Type B pancreatic cell (in vitro differentiated cells): ENCODE measurements around the gene KRT33B. TPM values are rescaled to one million over a fixed set of nuclear protein-coding genes. Genes with fewer than 3 reads are reported as not detected.
A peak's percentile ranks its signal among the peaks of the same experiment; 100 is the strongest.

ENCODE experiments used
- DNase-seq: peaks from one replicate; pipeline ENCODE4 v3.0.0; 2021; ENCODE audit warnings: mixed read lengths; ENCODE audit not compliant: unreplicated experiment; ENCODE audit errors: extremely low spot score
- H3K27ac Mint-ChIP-seq: 2 replicates; pipeline ENCODE4 v1.8.0; 2021; ENCODE audit warnings: mild to moderate bottlenecking, mixed read lengths
- H3K27me3 Mint-ChIP-seq: 2 replicates; pipeline ENCODE4 v1.8.0; 2021; ENCODE audit warnings: mixed read lengths
- H3K36me3 Mint-ChIP-seq: 2 replicates; pipeline ENCODE4 v1.8.0; 2021; ENCODE audit warnings: mixed read lengths
- H3K4me1 Mint-ChIP-seq: one replicate; pipeline ENCODE4 v1.8.0; 2021; ENCODE audit warnings: mixed read lengths; ENCODE audit not compliant: unreplicated experiment
- H3K4me3 Mint-ChIP-seq: 2 replicates; pipeline ENCODE4 v1.8.0; 2021; ENCODE audit warnings: mild to moderate bottlenecking, mixed read lengths
- H3K9me3 Mint-ChIP-seq: 2 replicates; pipeline ENCODE4 v1.8.0; 2021; ENCODE audit warnings: mixed read lengths
- total RNA-seq: library from RNA; stranded (reverse); gene quantifications from 2 replicates; pipeline ENCODE4 v1.2.1, GENCODE V29; 2021; ENCODE audit warnings: low replicate concordance
- TF ChIP-seq, protein P1 (sequence below): fragments of 200-600 bp; sonication (generic); conservative IDR thresholded peaks from 2 replicates; pipeline ENCODE4 v1.5.0; 2021; ENCODE audit warnings: antibody characterized with exemption, mild to moderate bottlenecking

Gene KRT33B
- total RNA-seq, 1 donor from 2014 or later = not detected

- no peak for DNase-seq
- H3K4me1 Mint-ChIP-seq = peaks cover 6% of the 10 kb centered on the region
- H3K4me3 Mint-ChIP-seq = no peak overlapping the region
- TF ChIP-seq, protein P1, sequence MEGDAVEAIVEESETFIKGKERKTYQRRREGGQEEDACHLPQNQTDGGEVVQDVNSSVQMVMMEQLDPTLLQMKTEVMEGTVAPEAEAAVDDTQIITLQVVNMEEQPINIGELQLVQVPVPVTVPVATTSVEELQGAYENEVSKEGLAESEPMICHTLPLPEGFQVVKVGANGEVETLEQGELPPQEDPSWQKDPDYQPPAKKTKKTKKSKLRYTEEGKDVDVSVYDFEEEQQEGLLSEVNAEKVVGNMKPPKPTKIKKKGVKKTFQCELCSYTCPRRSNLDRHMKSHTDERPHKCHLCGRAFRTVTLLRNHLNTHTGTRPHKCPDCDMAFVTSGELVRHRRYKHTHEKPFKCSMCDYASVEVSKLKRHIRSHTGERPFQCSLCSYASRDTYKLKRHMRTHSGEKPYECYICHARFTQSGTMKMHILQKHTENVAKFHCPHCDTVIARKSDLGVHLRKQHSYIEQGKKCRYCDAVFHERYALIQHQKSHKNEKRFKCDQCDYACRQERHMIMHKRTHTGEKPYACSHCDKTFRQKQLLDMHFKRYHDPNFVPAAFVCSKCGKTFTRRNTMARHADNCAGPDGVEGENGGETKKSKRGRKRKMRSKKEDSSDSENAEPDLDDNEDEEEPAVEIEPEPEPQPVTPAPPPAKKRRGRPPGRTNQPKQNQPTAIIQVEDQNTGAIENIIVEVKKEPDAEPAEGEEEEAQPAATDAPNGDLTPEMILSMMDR = no peak
- no peaks in the 10 kb centered on the region for H3K36me3 Mint-ChIP-seq
- H3K27ac Mint-ChIP-seq = no peak overlapping the region
- peaks cover 2% of the 10 kb centered on the region for H3K9me3 Mint-ChIP-seq
- no peaks in the 10 kb centered on the region for H3K27me3 Mint-ChIP-seq
These were observed 44.0 kb downstream of the KRT33B start for GRCh38 chr17:41325611-41326010.

- peaks cover 6% of the 10 kb centered on the region for H3K4me1 Mint-ChIP-seq
- no peak for DNase-seq
- no peak overlapping the region for H3K4me3 Mint-ChIP-seq
- H3K27me3 Mint-ChIP-seq = no peaks in the 10 kb centered on the region
- TF ChIP-seq, protein P1 = no peak
- H3K27ac Mint-ChIP-seq = no peak overlapping the region
- H3K36me3 Mint-ChIP-seq = no peaks in the 10 kb centered on the region
- peaks cover 4% of the 10 kb centered on the region for H3K9me3 Mint-ChIP-seq
These were observed 44.5 kb downstream of the KRT33B start for GRCh38 chr17:41325126-41325525.

DNA sequence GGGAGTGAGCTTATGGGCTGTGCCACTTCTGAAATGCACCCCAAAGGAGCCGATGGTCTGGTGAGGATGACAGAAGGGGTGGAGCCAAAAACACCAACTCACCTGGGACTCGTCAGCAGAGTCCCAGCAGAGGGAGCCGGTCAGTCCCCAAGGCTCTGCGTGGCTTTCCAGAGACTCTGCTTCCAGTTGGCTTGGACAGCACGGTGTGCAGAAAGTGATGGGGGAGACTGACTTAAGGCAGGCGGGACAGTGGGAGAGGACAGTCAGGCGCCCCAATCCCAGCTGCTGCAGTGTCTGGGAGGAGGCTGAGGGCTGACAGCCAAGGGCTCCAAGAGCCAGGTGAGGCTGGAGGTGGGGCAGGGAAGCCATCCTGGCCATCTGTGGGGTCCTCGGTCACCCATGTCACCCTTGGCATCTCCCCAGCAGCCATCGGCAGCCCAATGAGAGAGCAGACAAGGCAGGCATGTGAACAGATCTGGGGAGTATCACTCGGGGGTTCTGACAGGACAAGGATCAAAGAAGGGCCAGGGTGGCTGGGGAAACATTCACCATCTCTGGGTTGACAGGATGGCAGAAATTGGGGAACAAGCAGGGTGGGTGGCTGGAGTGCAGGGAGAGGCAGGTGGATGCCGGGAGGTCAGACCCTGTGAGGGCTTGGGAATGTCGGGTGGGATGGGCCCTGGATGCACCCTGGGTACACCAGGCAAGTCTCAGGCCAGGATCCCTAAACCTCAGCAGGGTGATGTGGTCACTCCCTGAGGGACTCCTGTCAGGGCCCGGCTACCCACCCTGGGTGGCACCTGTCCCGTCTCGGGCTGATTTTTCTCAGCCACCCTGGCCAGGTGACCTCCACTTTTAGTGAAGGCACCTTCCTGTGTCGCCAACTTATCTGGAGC lies 45.2 kb downstream of the KRT33B start:
- Mint-ChIP-seq H3K27ac (peak overlapping the region; percentile 61), H3K4me1 (peaks cover 6% of the 10 kb centered on the region), H3K9me3 (peaks cover 10% of the 10 kb centered on the region), H3K27me3 (no peaks in the 10 kb centered on the region), H3K36me3 (no peaks in the 10 kb centered on the region), H3K4me3 (no peak overlapping the region)
- DNase-seq = no peak
- TF ChIP-seq, protein P1 = peak; percentile 28

- TF ChIP-seq, protein P1 = no peak
- Mint-ChIP-seq H3K9me3 (peaks cover 15% of the 10 kb centered on the region), H3K27me3 (no peaks in the 10 kb centered on the region), H3K4me1 (peaks cover 6% of the 10 kb centered on the region), H3K27ac (peak overlapping the region; percentile 13), H3K4me3 (no peak overlapping the region), H3K36me3 (no peaks in the 10 kb centered on the region)
- no peak for DNase-seq
These were observed 46.4 kb downstream of the KRT33B start for GRCh38 chr17:41322903-41323895.

- TF ChIP-seq, protein P1 = peak; percentile 85
- H3K4me1 Mint-ChIP-seq = peaks cover 6% of the 10 kb centered on the region
- no peak for DNase-seq
These were observed 47.3 kb downstream of the KRT33B start for GRCh38 chr17:41322094-41322902.

More at GRCh38 chr17:41322094-41322902, 47.3 kb downstream of the KRT33B start:
- Mint-ChIP-seq H3K4me3 (no peak overlapping the region), H3K36me3 (no peaks in the 10 kb centered on the region), H3K27me3 (no peaks in the 10 kb centered on the region), H3K27ac (peak overlapping the region; percentile 13), H3K9me3 (peaks cover 15% of the 10 kb centered on the region)
